Fibroblast of skin of scalp (primary cell): Measurements from ENCODE around the gene KCNN3.
"Not testable (repeated sequence)": the region's sequence is repeated elsewhere in the genome, so short reads cannot be mapped to it uniquely, and the experiment has no call there.

ENCODE experiments used
- DNase-seq: peaks from one replicate; pipeline ENCODE4 v3.0.0-alpha.2; 2013

KCNN3 gene

GRCh38 chr1:154695985-154696384 lies 174.1 kb downstream of the KCNN3 start:
- no peak for DNase-seq

GRCh38 chr1:154694995-154695394 lies 175.1 kb downstream of the KCNN3 start:
- no peak for DNase-seq

- DNase-seq = no peak
Measured at GRCh38 chr1:154689083-154689482, 181.0 kb downstream of the KCNN3 start.

GRCh38 chr1:154686507-154686906 lies 183.6 kb downstream of the KCNN3 start:
- DNase-seq = no peak

GRCh38 chr1:154683820-154684219 lies 186.3 kb downstream of the KCNN3 start:
- DNase-seq = no peak

GRCh38 chr1:154682254-154682653 lies 187.8 kb downstream of the KCNN3 start:
- DNase-seq = no peak

GRCh38 chr1:154677844-154678243 lies 192.2 kb downstream of the KCNN3 start:
- DNase-seq = not testable (repeated sequence)

- DNase-seq = not testable (repeated sequence)
Measured at GRCh38 chr1:154676847-154677246, 193.2 kb downstream of the KCNN3 start.

GRCh38 chr1:154674456-154674855 lies 195.6 kb downstream of the KCNN3 start:
- not testable (repeated sequence) for DNase-seq

GRCh38 chr1:154672245-154672644 lies 197.8 kb downstream of the KCNN3 start:
- not testable (repeated sequence) for DNase-seq

- not testable (repeated sequence) for DNase-seq
Measured at GRCh38 chr1:154671412-154671811, 198.7 kb downstream of the KCNN3 start.

- DNase-seq = not testable (repeated sequence)
Measured at GRCh38 chr1:154670310-154671270, 199.5 kb downstream of the KCNN3 start.

- DNase-seq = peak; percentile 60
Measured at GRCh38 chr1:154669464-154670282, 200.4 kb downstream of the KCNN3 start.

GRCh38 chr1:154666051-154666790 lies 203.9 kb downstream of the KCNN3 start:
- no peak for DNase-seq

GRCh38 chr1:154664331-154665002 lies 205.6 kb downstream of the KCNN3 start:
- no peak for DNase-seq

- no peak for DNase-seq
Measured at GRCh38 chr1:154663471-154664060, 206.5 kb downstream of the KCNN3 start.

- DNase-seq = no peak
Measured at GRCh38 chr1:154661110-154661509, 209.0 kb downstream of the KCNN3 start.

- no peak for DNase-seq
Measured at GRCh38 chr1:154659823-154660592, 210.1 kb downstream of the KCNN3 start.

GRCh38 chr1:154657556-154657955 lies 212.5 kb downstream of the KCNN3 start:
- no peak for DNase-seq

GRCh38 chr1:154652893-154653292 lies 217.2 kb downstream of the KCNN3 start:
- DNase-seq = no peak
